SK-N-MC (cell line): ENCODE results near the gene MRPS10.

ENCODE experiments used
- EZH2 ChIP-seq: fragments of 200-600 bp; sonication (generic); IDR thresholded peaks from one replicate; pipeline ENCODE4 v1.6.1; 2017; ENCODE audit warnings: antibody characterized with exemption
- FOXP2 ChIP-seq: optimal IDR thresholded peaks from 2 replicates; pipeline ENCODE3; 2011; ENCODE audit warnings: mild to moderate bottlenecking, moderate library complexity; ENCODE audit not compliant: insufficient read depth; ENCODE audit errors: extremely low read length, control extremely low read depth
- POLR2AphosphoS5 ChIP-seq: IDR thresholded peaks from 2 replicates; pipeline ENCODE4 v1.6.1; 2012; ENCODE audit warnings: mild to moderate bottlenecking, low read depth, low read length, borderline replicate concordance

DNA sequence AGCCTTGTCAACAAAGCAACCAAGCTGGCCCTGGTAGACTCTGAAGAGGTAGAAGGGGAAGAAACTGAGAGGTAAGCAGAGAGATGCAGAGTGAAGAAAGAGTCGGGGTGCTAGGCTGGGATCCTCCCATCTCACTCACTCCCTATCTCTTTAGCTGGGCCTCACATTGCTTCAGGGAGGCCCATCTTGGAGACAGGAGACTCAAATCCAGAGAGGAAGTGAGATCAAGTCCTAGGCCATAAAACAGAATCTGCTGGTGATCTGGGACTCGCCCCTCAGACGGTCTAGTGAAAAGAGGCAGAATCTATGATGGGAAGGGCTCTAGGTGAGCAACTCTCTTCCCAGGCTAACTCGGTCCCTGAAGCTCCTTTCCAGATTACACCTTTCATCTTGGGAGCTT, 22.2 kb downstream of the MRPS10 start:
- TF ChIP-seq POLR2AphosphoS5 (no peak), EZH2 (no peak), FOXP2 (no peak)
